Stomach (tissue), 9 donors: Measurements from ENCODE around the gene EIF4E. TPM values are rescaled to one million over a fixed set of nuclear protein-coding genes. Genes with fewer than 3 reads are reported as not detected.
"Not testable (repeated sequence)": the region's sequence is repeated elsewhere in the genome, so short reads cannot be mapped to it uniquely, and the experiment has no call there.

Source experiments
- DNase-seq, 2 donors: peaks; one replicate each; pipeline versions ENCODE4 v3.0.0 to v3.0.0-alpha.2; 2013 to 2019
- H3K27ac ChIP-seq, 5 donors: fragments of 200-600 bp in 4 of 5; sonication (generic) in 4 of 5; one replicate each; pipeline ENCODE4 v1.5.1; 2013 to 2019; ENCODE audit warnings: mild to moderate bottlenecking in 1 of 5, moderate library complexity in 1 of 5
- H3K27me3 ChIP-seq, 3 donors: fragments of 200-600 bp; sonication (generic); one replicate each; pipeline ENCODE4 v1.5.1; 2017 to 2019; ENCODE audit warnings: mixed run types in 1 of 3
- H3K36me3 ChIP-seq, 4 donors: fragments of 200-600 bp; sonication (generic); 1 replicate in 3 of 4; 2 replicates in 1 of 4; pipeline ENCODE4 v1.5.1; 2016 to 2019
- H3K4me1 ChIP-seq, 4 donors: fragments of 200-600 bp; sonication (generic); one replicate each; pipeline ENCODE4 v1.5.1; 2016 to 2019
- H3K4me3 ChIP-seq, 4 donors: fragments of 200-600 bp; sonication (generic) in 3 of 4; one replicate each; pipeline ENCODE4 v1.5.1; 2016 to 2019; ENCODE audit warnings: mild to moderate bottlenecking in 1 of 4
- H3K9me3 ChIP-seq, 4 donors: fragments of 200-600 bp; sonication (generic); one replicate each; pipeline ENCODE4 v1.5.1; 2016 to 2019
- CTCF ChIP-seq, 7 experiments: fragments of 450-650 bp in 4 of 7; fragments of 200-600 bp in 3 of 7; sonication (generic) in 3 of 7; IDR thresholded peaks; one replicate each; pipeline ENCODE4 v1.5.1; 2016 to 2019; ENCODE audit warnings: antibody characterized with exemption in 7 of 7, control low read depth in 2 of 7, mild to moderate bottlenecking in 1 of 7
- EP300 ChIP-seq: sonication (generic); formaldehyde crosslinking; IDR thresholded peaks from one replicate; pipeline ENCODE4 v1.6.1; 2017; ENCODE audit warnings: antibody characterized with exemption
- POLR2A ChIP-seq, 4 donors: fragments of 450-650 bp; IDR thresholded peaks; one replicate each; pipeline ENCODE4 v1.6.1; 2016; ENCODE audit warnings: antibody characterized with exemption in 4 of 4, control low read depth in 2 of 4, mild to moderate bottlenecking in 1 of 4, moderate library complexity in 1 of 4
- POLR2AphosphoS5 ChIP-seq, 3 donors: sonication (generic); formaldehyde crosslinking; IDR thresholded peaks; one replicate each; pipeline ENCODE4 v1.6.1; 2016; ENCODE audit warnings: antibody characterized with exemption in 3 of 3
- WGBS, 5 donors: extraction: QIAGEN DNeasy Blood & Tissue Kit in 3 of 5; methylation state at CpG; one replicate each; pipeline versions ENCODE4 v1.1.5 to v1.1.7; 2013 to 2018; 5-methylcytosine and 5-hydroxymethylcytosine counted together
- intact Hi-C: fragments of 100-400 bp; cut with DNase I; formaldehyde crosslinking; loops from one replicate; pipeline ENCODE4 v1.15.1; 2023; ENCODE audit warnings: low total_unique reads
- polyA plus RNA-seq, 3 donors: library from polyadenylated mRNA; stranded (reverse); fragments of 200-250 nt; gene quantifications; one replicate each; pipeline ENCODE4 v1.2.3, GENCODE V29; 2013
- total RNA-seq, 5 donors: library from RNA; depleted of rRNA; stranded (reverse); fragments of >200 nt; gene quantifications; one replicate each; pipeline versions ENCODE4 v1.1.0 to v1.2.3, GENCODE V29; 2014 to 2016
- donor health status: healthy with polysubstance abuse.
- donor health status: Bipolar disorder and iron deficiency.
- donor health status: healthy.

Gene EIF4E
- total and polyA plus RNA-seq, 8 donors, result 7.0 to 148 (median 53.5) TPM

- Histone ChIP-seq H3K9me3 (no peaks in the 10 kb centered on the region), H3K4me1 (no peaks in the 10 kb centered on the region), H3K4me3 (no peak overlapping the region), H3K27me3 (no peaks in the 10 kb centered on the region), H3K36me3 (peaks cover 38 to 85% (median 82%) of the 10 kb centered on the region in 4 donors), H3K27ac (no peak overlapping the region)
- TF ChIP-seq POLR2A (IDR thresholded peaks at IDR 0.05), result no peak
- no peak for TF ChIP-seq CTCF (IDR thresholded peaks at IDR 0.05)
- TF ChIP-seq EP300, result no peak
- TF ChIP-seq POLR2AphosphoS5 (IDR thresholded peaks at IDR 0.05), result no peak
- DNase-seq, result no peak
- WGBS, 5 donors, result 92 to 97% (median 96%) methylated on average over 2 of the region's 2 CpGs
- intact Hi-C loops, result no loop called here
Measured at GRCh38 chr4:98887145-98887544, 41.8 kb downstream of the EIF4E start.

- DNase-seq, H3K4me1 ChIP-seq, H3K27ac ChIP-seq, H3K4me3 ChIP-seq, H3K9me3 ChIP-seq, H3K27me3 ChIP-seq, intact Hi-C loops: not testable (repeated sequence)
- peaks cover 38 to 89% (median 87%) of the 10 kb centered on the region in 4 donors for H3K36me3 ChIP-seq
- WGBS, 5 donors, result 94 to 100% (median 97%) methylated on average over 2 of the region's 2 CpGs
Measured at GRCh38 chr4:98886382-98886781, 42.6 kb downstream of the EIF4E start.

- intact Hi-C loops, H3K4me1 ChIP-seq, H3K4me3 ChIP-seq, H3K27me3 ChIP-seq, DNase-seq, H3K27ac ChIP-seq, H3K9me3 ChIP-seq: not testable (repeated sequence)
- 77 to 90% (median 81%) methylated on average over 3 to 4 of the region's 4 CpGs for WGBS, 5 donors
- peaks cover 18 to 81% (median 70%) of the 10 kb centered on the region in 4 donors for H3K36me3 ChIP-seq
Measured at GRCh38 chr4:98880884-98881283, 48.0 kb downstream of the EIF4E start.

- no peaks in the 10 kb centered on the region for H3K27me3 ChIP-seq
- H3K36me3 ChIP-seq, result peaks cover 10 to 67% (median 56%) of the 10 kb centered on the region in 4 donors
- no peaks in the 10 kb centered on the region for H3K9me3 ChIP-seq
- no peak overlapping the region for H3K27ac ChIP-seq
- no peak for DNase-seq
- H3K4me3 ChIP-seq, result no peak overlapping the region
- intact Hi-C loops, result no loop called here
- TF ChIP-seq POLR2AphosphoS5 (IDR thresholded peaks at IDR 0.05) (no peak), CTCF (IDR thresholded peaks at IDR 0.05) (no peak), EP300 (no peak), POLR2A (IDR thresholded peaks at IDR 0.05) (no peak)
- no peaks in the 10 kb centered on the region for H3K4me1 ChIP-seq
Measured at GRCh38 chr4:98879515-98879914, 49.4 kb downstream of the EIF4E start.

GRCh38 chr4:98873059-98873458, 55.9 kb downstream of the EIF4E start:
- H3K36me3 ChIP-seq, result peaks cover 0 to 15% (median 9%) of the 10 kb centered on the region in 4 donors
- TF ChIP-seq POLR2AphosphoS5 (IDR thresholded peaks at IDR 0.05), result no peak
- no peak for TF ChIP-seq POLR2A (IDR thresholded peaks at IDR 0.05)
- no peak for TF ChIP-seq EP300
- TF ChIP-seq CTCF (IDR thresholded peaks at IDR 0.05), result no peak
- DNase-seq, result no peak
- intact Hi-C loops, result no loop called here
- H3K9me3 ChIP-seq, result no peaks in the 10 kb centered on the region
- H3K27ac ChIP-seq, result no peak overlapping the region
- WGBS, 5 donors, result 85 to 92% (median 92%) methylated on average over 2 of the region's 2 CpGs
- H3K4me1 ChIP-seq, result no peaks in the 10 kb centered on the region
- no peaks in the 10 kb centered on the region for H3K27me3 ChIP-seq
- H3K4me3 ChIP-seq, result no peak overlapping the region

- H3K27me3 ChIP-seq, H3K27ac ChIP-seq, H3K4me1 ChIP-seq, H3K9me3 ChIP-seq, H3K4me3 ChIP-seq, H3K36me3 ChIP-seq, DNase-seq, intact Hi-C loops: not testable (repeated sequence)
- 70 to 76% (median 71%) methylated on average over 3 of the region's 3 CpGs for WGBS, 5 donors
Measured at GRCh38 chr4:98872120-98872906, 56.6 kb downstream of the EIF4E start.
